H1 (cell line): ENCODE measurements around the gene RPL38. TPM values are rescaled to one million over a fixed set of nuclear protein-coding genes. Genes with fewer than 3 reads are reported as not detected.

Experiments
- CTCF ChIP-seq, 3 experiments: IDR thresholded peaks; 1 replicate in 2 of 3; 2 replicates in 1 of 3; pipeline versions ENCODE4 v1.5.1 to v1.6.1; 2011; ENCODE audit warnings: low read length in 3 of 3, mild to moderate bottlenecking in 3 of 3, inconsistent platforms in 2 of 3, low read depth in 1 of 3, moderate library complexity in 1 of 3; ENCODE audit not compliant: insufficient read depth in 1 of 3; ENCODE audit errors: control extremely low read depth in 1 of 3
- SIX5 ChIP-seq: IDR thresholded peaks from 2 replicates; pipeline ENCODE4 v1.6.1; 2011; ENCODE audit warnings: mild to moderate bottlenecking, low read depth, low read length
- TAF7 ChIP-seq: optimal IDR thresholded peaks from 2 replicates; pipeline ENCODE3; 2011; ENCODE audit warnings: low read depth, mild to moderate bottlenecking, inconsistent platforms, low read length, moderate library complexity, borderline replicate concordance
- TBP ChIP-seq: IDR thresholded peaks from 2 replicates; pipeline ENCODE4 v1.6.1; 2011; ENCODE audit warnings: low read depth, low read length, improper control_type of control experiment
- polyA plus RNA-seq, 7 experiments: library from polyadenylated mRNA; depleted of rRNA in 3 of 7; stranded (reverse) in 5 of 7; unstranded in 2 of 7; fragments of >200 nt in 5 of 7; fragments of 200-250 nt in 2 of 7; gene quantifications; 1 replicate in 5 of 7; 2 replicates in 1 of 7; 4 replicates in 1 of 7; pipeline versions ENCODE4 v1.2.1 to v1.2.3, GENCODE V29; 2011 to 2013; ENCODE audit warnings: missing spikeins in 2 of 7, mixed read lengths in 2 of 7
- total RNA-seq: library from RNA; stranded (reverse); fragmentation: NEBNext Ultra II Directional; extraction: Animal tissue kit (Norgen Biotek cat#: 25700); gene quantifications from 2 replicates; pipeline ENCODE4 v1.2.1, GENCODE V29; 2021

Gene RPL38
- total and polyA plus RNA-seq, 2 of the 8 experiments (the other 6 are each of a cell fraction or from before 2014, with no cell fraction given), result 412 to 1,195 TPM

GRCh38 chr17:74190154-74190553 lies 13.3 kb upstream of the RPL38 start (continued):
- TF ChIP-seq CTCF (IDR thresholded peaks at IDR 0.05; ENCODE audit: control extremely low read depth in 1 of 3, insufficient read depth in 1 of 3, low read depth in 1 of 3, low read length in 3 of 3) (no peak), TBP (no peak), SIX5 (peak; percentile 82), TAF7 (no peak)
